ENCODE data around the gene PRKAR1B.
A peak's percentile ranks its signal among the peaks of the same experiment; 100 is the strongest.
"Not testable (repeated sequence)": the region's sequence is repeated elsewhere in the genome, so short reads cannot be mapped to it uniquely, and the experiment has no call there.

The PRKAR1B gene

DNA sequence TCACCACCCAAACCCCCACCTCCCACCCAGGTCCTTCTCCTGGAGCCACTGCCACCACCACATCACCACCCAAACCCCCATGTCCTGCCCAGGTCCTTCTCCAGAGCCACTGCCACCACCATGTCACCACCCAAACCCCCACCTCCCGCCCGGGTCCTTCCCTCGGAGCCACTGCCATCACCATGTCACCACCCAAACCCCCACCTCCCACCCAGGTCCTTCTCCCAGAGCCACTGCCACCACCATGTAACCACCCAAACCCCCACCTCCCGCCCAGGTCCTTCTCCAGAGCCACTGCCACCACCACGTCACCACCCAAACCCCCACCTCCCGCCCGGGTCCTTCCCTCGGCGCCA is 175.5 kb downstream of the PRKAR1B start:
- DNase-seq = not testable (repeated sequence)

DNA sequence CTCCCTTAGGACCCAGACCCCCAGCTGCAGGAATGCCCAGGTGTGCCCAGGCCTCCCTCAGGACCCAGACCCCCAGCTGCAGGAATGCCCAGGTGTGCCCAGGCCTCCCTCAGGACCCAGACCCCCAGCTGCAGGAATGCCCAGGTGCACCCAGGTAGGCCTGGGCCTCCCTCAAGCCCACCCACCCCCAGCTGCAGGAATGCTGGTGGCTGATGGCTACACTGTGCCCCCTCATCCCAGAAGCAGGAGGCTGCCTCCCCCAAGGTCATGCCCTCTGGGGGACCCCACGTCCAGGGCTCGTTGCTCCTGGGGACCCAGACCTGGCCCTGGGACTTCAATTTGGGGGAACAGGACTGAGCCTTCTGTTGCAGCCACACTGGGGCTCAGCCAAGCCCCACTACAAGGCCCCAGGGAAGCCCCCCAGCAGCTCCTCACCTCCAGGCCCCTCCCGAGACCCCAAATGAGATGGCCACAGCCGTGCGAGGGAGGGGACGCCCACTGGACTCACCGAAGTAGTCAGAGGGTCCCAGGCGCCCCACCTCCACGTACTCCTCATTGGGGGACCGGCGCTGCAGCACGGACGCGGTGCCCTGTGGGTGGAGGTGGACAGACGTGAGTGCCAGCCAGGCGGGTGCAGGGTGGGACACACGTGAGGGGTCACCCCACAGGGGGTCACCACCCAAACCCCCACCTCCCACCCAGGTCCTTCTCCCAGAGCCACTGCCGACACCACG is 176.0 kb downstream of the PRKAR1B start:
- DNase-seq = no peak

DNA sequence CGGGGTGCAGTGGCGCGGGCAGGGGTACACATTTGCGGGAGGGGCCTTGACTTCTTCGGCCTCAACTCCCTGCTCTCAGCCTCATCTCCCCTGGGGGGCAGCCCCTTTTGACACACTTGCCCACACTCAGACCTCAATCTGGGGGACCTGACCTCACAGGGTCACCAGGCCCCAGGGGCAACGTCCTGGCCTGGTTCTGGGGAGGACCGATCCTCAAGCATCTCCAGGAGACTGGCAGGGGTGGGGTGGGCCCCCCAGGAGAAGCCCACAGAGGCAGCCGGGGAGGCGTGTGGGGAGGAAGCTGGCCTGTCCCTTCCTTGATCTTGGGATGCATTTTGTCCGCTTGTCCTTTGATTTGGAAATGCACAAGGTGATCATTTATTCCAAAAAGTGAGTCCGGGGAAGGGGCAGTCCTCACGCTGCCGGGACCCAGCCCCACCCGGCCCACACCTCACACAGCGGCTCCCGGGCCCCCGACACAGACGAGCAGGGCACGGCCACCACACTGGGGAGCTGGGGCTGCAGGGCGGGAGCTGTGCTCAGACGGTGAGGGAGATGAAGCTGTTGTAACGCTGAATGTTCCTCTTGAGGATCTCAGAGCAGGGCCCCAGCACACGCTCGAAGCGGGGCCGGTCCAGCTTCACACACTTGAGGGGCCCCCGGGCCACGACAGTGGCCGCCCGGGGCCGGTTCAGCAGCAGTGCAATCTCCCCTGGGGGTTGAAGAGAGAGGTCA is 177.0 kb downstream of the PRKAR1B start:
- no peak for DNase-seq

DNA sequence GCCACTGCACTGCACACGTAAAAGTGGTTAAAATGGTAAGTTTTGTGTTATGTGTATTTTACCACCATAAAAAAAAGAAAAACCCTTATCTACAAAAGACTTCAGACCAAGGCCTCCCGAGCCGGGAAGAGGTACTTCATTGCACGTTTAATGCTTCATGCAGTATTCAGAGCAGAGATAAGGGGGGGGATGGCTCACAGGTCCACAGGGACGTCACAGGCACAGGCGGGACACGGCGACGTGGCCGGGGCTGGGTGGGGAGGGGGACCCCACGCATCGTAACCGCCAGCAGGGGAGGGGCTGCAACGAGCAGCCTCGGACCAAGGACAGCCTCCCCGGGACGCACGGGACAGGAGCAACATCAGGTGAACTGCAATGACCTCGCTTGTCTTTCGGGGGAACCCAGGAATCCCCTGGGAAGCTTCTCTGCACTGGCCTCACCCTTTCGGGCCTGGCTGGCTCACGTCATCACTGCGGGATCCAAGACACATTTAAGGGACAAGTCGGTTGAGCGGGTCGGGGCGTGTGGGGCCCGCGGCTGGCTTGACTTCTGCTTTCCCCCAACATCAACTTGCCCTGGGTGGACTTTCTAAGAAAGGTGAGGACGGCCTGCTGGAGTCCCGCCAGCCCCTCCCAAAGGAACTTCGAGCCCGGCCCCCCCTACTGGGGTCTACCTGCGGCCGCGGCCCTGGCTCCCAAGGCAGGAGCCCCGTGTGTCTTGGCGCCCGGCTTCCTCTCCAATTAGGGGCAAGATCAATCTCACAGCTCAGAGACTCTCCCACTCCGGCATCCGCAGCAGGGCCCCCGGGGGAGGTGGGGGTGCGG is 177.8 kb downstream of the PRKAR1B start:
- no peak for DNase-seq

DNA sequence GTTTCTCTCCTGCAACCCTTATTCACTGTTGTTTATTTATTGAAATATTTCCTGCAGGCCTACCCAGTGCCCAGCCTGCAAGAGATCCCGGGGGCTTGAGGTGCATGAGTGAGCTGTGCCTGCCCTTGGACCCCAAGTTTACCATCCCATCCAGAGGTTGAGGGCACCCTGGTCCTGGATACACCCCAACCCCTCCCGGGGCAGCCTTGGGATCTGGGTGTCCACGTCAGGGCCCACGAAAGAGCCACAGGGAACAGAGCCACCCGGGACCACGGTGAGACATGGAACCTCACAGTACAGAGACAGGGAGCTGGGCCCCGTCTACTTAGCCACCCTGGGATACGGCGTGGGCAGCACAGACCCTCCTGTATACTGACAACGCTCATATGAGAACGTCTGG is 178.7 kb downstream of the PRKAR1B start:
- no peak for DNase-seq

DNA sequence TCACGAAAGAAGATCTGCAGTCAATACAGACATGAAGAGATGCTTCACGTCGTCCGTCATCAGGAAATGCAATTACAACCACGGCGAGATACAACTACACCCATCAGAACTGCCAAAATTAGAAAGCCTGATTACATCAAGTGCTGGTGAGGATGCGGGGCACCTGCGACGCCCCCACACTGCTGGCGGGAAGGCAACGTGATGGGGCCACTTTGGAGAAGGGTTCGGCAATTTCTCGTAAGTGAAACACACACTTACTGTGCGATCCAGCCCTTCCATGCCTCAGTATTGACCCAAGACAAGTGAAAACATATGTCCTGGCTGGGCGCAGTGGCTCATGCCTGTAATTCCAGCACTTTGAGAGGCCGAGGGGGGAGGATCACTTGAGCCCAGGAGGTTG is 181.6 kb downstream of the PRKAR1B start:
- DNase-seq = no peak

DNA sequence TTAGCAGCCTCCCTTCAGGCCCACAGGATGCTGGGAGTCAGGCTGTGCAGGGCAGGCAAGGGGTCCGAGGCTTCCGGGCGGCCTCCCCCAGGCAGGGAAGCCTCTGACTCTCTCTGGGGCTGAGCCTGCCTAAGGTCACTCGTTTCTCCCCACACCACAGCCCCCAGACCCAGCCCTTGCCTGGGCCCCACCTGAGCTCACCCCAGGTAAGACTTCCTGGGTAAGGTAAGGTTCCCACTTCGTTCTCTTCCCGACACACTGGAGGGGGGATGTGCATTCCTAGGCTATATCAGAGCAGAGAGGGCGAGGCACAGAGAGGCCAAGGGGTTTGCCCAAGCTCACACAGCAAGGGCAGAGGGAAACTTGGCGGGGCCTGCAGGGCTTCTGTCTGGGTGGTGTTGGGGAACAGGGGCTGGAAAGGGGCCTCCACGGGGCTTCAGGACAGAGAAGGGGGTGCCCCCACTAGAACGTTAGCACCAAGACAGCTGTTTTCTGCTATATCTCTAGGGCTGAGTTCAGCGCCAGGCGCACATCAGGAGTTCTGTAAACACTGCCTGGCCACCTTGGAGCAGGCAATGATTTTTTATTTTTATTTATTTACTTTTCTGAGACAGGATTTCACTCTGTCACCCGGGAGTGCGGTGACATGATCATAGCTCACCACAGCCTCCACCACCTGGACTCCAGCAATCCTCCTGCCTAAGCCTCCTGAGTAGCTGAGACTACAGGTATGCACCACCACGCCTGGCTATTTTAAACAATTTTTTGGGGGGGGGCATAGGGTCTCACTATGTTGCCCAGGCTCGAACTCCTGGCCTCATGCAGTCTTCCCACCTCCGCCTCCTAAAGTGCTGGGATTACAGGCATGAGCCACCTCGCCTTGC is 182.5 kb downstream of the PRKAR1B start:
- DNase-seq = no peak

DNA sequence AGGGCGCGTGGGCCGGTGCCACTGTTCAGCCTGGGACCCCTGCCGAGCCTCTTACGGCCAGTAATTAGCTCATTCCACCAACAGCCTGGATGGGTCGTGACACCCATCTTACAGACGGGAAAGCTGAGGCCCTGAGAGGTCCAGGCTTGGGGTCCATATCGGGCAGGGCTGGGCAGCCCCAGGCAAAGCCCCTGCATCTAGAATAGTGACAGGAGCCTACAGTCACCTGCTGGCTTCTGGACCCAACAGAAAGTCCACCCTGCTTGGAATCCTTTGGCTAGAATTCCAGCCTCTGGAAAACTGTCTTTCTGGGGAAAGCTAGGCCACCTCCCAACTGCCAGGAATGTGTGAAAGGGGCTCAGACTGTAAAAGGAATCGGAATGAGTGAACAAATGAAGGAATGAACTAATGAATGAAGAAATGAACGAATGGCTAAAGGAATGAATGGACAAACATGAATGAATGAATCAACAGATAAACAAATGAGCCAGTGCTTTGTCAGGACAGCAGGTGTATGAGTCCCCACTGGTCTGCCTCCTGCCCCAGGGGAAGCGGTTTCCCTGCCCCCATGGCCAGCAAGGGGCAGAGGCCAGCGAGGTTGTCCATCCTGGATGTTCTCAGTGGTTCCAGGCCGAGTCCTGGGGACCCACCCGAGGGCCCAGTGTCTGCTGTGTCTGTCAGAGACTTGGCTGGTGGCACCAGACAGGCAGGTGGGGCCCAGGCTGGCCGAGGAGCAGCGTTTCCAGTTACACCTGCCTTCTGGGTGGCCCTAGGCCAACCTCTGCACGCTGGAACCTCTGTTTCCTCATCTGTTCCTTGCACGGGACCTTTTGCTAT is 183.4 kb downstream of the PRKAR1B start:
- DNase-seq = no peak

DNA sequence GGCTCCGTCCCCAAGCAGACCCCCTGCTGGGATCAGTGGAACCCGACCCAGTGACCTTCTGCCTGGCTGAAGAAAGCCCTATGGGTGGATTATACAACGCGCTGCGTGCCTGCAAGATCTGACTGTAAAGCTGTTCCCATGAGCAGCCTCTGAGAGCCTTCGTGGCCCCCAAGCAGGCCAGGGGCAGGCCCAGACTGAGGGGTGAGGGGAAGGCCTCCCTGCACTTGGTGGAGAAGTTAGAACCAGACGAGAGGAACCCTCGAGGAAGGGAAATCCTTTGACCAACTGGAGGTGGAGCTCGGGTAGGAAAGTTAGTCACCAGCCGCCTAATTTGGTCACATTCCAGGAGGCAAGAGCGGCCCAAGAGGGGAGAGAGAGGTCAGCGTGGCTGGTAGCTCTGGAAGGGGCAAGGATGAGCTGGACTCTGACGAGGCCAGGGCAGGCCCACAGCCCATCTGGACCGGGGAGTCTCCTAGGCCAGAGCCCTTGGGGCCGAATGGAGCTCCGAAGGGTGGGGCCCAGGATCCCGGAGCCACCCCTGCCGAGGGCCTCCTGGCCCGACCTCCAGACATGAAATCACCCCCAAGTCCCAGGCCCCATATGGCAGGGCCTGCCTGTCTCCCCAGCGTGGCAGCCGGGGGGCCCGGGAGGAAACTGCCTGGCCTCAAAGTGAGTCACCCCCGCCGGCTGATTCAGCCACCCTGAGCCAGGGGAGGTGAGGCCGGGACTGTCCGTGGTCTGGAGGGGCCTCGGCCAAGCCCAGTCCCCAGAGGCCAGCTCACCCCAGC is 184.2 kb downstream of the PRKAR1B start:
- DNase-seq = peak; percentile 54

DNA sequence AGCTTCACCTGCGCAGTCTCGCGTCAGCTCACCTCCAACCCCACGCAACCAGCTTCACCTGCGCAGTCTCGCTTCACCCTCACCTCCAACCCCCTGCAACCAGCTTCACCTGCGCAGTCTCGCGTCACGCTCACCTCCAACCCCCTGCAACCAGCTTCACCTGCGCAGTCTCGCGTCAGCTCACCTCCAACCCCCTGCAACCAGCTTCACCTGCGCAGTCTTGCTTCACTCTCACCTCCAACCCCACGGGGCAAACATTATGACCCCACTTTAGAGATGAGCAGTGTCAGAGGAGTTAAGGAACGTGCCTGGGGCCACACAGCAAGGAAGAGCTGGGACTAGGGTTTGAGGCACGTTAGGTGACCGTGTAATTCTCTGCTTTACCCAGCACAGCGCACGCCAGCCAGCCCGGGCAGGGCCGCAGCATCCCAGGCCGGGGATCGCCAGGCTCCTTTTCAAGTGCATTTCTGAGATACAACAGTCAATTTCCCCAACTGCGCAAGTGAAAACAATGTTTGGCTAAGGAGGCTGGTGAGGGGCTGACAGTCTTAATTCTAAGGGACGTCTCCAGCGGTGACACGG is 184.9 kb downstream of the PRKAR1B start:
- no peak for DNase-seq

DNA sequence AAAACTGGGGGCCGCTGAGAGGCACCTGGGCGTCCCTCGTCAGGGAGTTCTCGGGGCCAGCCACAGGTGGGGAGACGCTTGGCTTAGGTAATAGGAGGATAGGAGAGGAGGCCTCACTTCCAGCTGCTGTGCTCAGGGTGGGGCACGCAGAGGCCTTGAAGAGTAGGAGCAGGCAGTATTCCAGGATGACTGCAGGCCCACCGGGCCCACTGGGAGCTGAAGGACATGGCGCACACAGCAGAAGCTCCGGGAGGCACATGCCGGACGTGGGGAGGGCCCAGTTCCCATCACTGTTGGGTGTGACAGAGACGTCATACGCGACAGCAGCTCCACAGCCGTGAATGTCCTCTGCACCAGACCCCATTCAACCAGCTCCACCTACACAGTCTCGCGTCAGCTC is 185.4 kb downstream of the PRKAR1B start:
- DNase-seq = no peak

DNA sequence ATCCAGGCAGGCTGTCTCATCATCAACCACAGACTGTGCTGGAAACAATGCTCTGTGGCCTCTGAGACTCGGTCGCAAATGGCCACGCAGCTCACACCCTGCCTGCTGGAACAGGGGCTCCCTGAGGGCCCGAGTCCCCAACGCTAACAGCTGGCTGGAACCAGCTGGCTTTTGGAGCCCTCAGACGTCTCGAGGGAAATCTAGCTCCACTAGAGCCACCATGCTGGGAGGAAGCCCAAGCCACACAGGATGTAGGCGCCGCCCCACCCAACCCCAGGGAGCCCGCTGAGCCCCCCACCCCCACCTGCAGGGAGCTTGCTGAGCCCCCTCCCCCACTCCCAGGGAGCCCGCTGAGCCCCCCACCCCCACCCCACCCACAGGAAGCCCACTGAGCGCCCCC is 186.1 kb downstream of the PRKAR1B start:
- no peak for DNase-seq

DNA sequence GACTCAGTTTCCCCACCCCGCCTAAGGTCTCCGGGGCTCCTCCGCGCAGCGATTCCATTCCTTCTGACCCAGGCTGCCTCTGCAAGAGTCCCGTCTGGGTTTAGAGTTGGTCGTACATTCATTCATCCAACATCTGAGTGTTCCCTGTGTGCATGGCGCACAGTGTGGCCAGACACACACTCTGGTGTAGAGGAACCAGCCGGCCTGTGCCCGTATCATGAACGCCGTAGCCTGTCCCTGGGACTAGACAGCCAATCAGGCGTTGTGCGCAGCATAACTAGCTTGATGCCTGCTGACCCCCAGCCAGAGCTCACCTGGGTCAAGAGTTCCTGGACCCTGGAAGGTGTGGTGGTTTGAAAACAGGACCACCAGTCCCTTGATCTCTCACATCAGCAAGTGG is 186.5 kb downstream of the PRKAR1B start:
- no peak for DNase-seq

DNA sequence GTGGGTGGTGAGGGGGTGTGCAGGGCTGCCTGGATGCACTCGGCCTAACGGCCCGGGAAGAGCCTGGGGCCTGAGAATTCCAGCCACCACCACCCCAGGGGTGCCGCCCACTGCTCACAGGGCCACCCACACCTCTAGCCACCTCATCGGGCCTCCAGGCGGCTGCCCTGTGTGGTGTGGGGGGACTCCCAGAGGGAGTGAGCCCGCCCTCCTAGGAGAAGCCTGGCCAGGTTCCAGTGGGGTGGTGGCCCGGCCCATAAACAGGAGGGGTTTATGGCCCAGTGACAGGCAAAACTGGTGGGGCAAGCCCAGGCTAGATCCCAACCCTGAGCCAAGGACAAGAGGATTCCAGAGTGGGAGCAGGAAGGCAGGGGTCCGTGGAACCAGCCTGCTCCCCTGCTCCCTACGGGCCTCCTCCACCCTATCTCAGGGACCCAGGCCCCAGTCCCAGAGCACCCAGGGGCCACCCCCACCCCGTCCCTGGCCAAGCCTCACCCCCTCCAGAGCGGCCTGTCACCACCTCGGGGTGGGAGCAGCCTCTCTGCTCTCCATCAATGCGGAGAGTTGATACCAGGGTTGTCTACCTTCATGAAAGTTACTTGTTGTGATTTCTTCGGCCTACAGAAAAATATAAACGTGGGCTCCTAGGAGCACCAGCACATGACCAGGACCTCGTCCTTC is 187.2 kb downstream of the PRKAR1B start:
- DNase-seq = no peak

DNA sequence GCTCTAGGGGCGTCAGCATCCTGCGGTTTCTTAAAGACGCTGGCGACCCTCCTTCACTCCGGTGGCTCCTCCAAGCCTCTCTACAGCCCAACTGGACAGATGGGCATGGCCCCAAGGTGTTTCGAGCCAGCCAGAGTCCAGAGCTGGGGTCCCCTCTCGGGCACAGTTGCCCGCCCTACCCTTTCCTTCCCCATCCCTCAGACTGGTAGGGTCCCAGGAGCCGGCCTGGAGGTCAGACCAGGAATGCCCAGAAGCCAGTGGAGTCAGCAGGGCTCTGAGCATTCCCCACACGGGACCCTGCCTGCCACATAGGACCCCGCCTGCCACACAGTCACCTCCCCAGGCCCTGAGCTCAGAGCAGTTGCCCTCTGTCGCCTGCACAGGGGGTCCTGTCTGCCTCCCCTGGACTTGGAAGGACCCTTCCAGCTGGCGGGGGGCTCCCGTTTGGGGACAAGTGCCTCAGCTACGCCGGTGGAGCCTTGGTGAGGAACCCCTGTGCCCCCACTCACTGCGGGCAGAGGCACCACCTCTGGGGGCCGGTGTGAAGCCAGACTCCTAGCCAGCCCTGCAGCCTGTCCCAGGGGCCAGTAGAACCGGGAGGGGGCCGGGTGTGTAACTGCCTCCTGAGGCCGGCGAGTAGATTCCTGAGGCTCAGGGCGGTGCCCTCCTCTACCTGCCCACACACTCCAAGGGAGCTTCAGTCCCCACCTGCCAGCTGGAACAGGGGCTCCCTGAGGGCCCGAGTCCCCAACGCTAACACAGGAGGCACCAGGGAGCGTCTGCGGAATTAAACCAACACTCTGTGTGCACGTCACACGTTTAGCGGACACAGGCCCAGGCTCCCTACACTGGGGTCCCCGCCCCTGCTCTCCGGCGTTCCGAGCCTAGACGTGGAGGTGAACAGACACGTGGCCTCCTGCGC is 188.1 kb downstream of the PRKAR1B start:
- DNase-seq = no peak

DNA sequence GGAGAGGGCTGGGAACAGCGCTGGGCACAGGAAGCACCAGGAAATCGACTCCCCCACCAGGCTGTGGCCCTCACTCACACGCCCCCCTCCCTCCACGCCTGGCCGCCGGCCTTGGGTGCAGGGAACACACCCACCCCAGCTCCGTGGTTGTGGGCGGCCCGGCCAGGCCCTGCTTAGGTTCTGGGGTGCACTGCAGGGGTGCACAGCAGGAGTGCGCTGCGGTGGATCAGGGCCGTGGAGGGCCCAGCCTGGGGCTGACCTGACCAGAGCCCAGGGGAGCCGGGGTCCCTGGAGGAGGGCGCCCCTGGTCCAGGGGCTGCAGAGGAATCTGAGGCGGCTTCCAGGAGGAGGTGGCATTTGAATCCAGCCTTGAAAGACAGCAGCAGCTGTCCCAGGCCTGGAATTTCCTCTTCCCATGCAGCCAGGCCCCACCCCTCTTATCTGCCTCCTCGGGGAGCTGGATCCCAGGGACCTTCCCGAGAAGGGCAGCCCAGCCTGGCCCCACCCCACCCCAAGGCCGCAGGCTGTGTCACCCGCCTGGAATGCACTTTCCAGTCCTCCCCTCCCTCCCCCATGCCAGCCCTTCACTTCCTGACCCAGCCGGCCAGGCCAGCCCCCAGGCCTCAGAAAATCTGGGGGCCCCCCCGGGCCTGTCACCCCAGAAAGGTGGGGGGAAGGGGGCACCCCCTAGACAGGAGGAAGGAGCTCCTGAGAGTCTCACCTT is 189.0 kb downstream of the PRKAR1B start:
- no peak for DNase-seq

DNA sequence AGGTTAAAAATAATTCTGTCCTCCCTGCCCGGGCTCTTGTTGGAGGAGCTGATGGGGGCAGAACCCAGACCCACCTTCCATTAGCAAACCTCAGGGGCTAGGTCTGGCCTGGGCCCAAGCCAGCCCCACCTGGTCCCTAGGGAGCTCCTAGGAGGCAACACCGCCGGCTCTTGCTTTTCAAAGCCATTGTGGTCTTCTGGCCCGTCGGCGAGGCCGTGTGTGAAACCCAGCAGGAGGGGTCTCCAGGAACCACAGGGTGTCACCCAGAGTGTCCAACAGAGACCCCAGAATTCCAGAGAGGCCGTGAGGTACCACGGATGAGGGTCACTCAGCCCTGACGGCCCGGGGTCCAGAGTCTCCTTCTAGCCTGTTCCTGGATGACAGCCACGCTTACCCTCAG is 190.8 kb downstream of the PRKAR1B start:
- DNase-seq = no peak

DNA sequence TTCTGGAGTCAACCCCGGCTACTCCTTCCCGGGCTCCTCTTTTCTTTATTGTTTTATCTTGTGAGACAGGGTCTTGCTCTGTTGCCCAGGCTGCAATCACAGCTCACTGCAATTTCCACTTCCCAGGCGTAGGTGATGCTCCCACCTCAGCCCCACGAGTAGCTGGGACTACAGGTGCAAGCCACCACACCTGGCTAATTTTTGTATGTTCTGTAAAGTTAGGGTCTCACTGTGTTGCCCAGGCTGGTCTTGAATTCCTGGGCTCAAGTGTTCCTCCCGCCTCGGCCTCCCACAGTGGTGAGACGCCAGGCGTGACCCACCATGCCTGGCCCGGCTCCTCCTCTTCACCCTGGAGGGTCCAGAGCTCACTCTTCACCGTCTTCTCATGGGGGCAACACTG is 192.1 kb downstream of the PRKAR1B start:
- no peak for DNase-seq

All from stimulated activated CD8-positive, alpha-beta memory T cell treated with anti-CD3 and anti-CD28 coated beads, Interleukin-4, amount 100 ng/mL, for 48 hours (primary cell).